DOHH2 (cell line): ENCODE results near the gene TSHZ1.

Experiments
- EZH2phosphoT487 ChIP-seq: fragments of 200-600 bp; sonication (generic); IDR thresholded peaks from 2 replicates; pipeline ENCODE4 v1.6.1; 2017; ENCODE audit warnings: borderline replicate concordance, mild to moderate bottlenecking, antibody characterized with exemption, low read length, moderate library complexity, mixed read lengths
- TF ChIP-seq, protein P1 (sequence below): fragments of 200-600 bp; sonication (generic); IDR thresholded peaks from one replicate; pipeline ENCODE4 v1.5.1; 2014; ENCODE audit warnings: antibody characterized with exemption, mild to moderate bottlenecking, low read depth, low read length; ENCODE audit not compliant: poor library complexity, severe bottlenecking

- TF ChIP-seq, protein P1, sequence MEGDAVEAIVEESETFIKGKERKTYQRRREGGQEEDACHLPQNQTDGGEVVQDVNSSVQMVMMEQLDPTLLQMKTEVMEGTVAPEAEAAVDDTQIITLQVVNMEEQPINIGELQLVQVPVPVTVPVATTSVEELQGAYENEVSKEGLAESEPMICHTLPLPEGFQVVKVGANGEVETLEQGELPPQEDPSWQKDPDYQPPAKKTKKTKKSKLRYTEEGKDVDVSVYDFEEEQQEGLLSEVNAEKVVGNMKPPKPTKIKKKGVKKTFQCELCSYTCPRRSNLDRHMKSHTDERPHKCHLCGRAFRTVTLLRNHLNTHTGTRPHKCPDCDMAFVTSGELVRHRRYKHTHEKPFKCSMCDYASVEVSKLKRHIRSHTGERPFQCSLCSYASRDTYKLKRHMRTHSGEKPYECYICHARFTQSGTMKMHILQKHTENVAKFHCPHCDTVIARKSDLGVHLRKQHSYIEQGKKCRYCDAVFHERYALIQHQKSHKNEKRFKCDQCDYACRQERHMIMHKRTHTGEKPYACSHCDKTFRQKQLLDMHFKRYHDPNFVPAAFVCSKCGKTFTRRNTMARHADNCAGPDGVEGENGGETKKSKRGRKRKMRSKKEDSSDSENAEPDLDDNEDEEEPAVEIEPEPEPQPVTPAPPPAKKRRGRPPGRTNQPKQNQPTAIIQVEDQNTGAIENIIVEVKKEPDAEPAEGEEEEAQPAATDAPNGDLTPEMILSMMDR = no peak
- no peak for TF ChIP-seq EZH2phosphoT487
Observed at GRCh38 chr18:75173738-75174137, 36.9 kb upstream of the TSHZ1 start.
